HEK293 (cell line): Measurements from ENCODE around the gene HAT1.

ENCODE experiments used
- CTCF ChIP-seq: fragments of 450-650 bp; formaldehyde crosslinking; IDR thresholded peaks from 2 replicates; pipeline ENCODE4 v1.5.1; 2016; ENCODE audit warnings: missing biosample characterization, missing genetic modification characterization
- SP2 ChIP-seq: fragments of 450-650 bp; formaldehyde crosslinking; IDR thresholded peaks from 2 replicates; pipeline ENCODE4 v1.5.1; 2016; ENCODE audit warnings: missing biosample characterization, missing genetic modification characterization
- YY1 ChIP-seq: fragments of 450-650 bp; formaldehyde crosslinking; IDR thresholded peaks from 2 replicates; pipeline ENCODE4 v1.5.1; 2018; ENCODE audit warnings: missing biosample characterization, missing genetic modification characterization
- ZFP41 ChIP-seq: fragments of 450-650 bp; formaldehyde crosslinking; IDR thresholded peaks from 2 replicates; pipeline ENCODE4 v1.5.1; 2016; ENCODE audit warnings: missing biosample characterization, missing genetic modification characterization, borderline replicate concordance
- ZNF664 ChIP-seq: fragments of 450-650 bp; formaldehyde crosslinking; IDR thresholded peaks from 2 replicates; pipeline ENCODE4 v1.5.1; 2016; ENCODE audit warnings: missing biosample characterization, missing genetic modification characterization
- TF ChIP-seq, protein P1 (sequence below): fragments of 450-650 bp; formaldehyde crosslinking; IDR thresholded peaks from 2 replicates; pipeline ENCODE4 v1.5.1; 2016; ENCODE audit warnings: missing biosample characterization, missing genetic modification characterization

- TF ChIP-seq CTCF (tag by site-specific recombination) (0 out of 2 replicates have a peak, but pooled peaks have one; percentile 43), YY1 (tag by site-specific recombination) (no peak), ZNF664 (tag by site-specific recombination) (no peak), SP2 (no peak), ZFP41 (tag by site-specific recombination) (no peak)
- TF ChIP-seq, protein P1, sequence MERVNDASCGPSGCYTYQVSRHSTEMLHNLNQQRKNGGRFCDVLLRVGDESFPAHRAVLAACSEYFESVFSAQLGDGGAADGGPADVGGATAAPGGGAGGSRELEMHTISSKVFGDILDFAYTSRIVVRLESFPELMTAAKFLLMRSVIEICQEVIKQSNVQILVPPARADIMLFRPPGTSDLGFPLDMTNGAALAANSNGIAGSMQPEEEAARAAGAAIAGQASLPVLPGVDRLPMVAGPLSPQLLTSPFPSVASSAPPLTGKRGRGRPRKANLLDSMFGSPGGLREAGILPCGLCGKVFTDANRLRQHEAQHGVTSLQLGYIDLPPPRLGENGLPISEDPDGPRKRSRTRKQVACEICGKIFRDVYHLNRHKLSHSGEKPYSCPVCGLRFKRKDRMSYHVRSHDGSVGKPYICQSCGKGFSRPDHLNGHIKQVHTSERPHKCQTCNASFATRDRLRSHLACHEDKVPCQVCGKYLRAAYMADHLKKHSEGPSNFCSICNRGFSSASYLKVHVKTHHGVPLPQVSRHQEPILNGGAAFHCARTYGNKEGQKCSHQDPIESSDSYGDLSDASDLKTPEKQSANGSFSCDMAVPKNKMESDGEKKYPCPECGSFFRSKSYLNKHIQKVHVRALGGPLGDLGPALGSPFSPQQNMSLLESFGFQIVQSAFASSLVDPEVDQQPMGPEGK (tag by site-specific recombination) = no peak
These were observed 34.8 kb downstream of the HAT1 start for GRCh38 chr2:171957061-171957460.
